Heart right ventricle (tissue), 16 donors: Measurements from ENCODE around the gene ADAM10. TPM values are rescaled to one million over a fixed set of nuclear protein-coding genes. Genes with fewer than 3 reads are reported as not detected.
A peak's percentile ranks its signal among the peaks of the same experiment; 100 is the strongest.

Experiments used
- ATAC-seq, 8 donors: fragments of 200-7000 bp; cut with Tn5 transposase; one replicate each; pipeline ENCODE4 v1.9.1; 2020; ENCODE audit warnings: mild to moderate bottlenecking in 8 of 8, moderate library complexity in 8 of 8, moderate number of reproducible peaks in 1 of 8
- DNase-seq, 2 donors: peaks; one replicate each; pipeline ENCODE4 v3.0.0-alpha.2; 2020
- H3K27ac ChIP-seq, 10 donors: fragments of 200-600 bp; sonication (generic) in 2 of 10; one replicate each; pipeline versions ENCODE4 v1.5.0 to v1.8.0; 2020 to 2022; ENCODE audit warnings: mild to moderate bottlenecking in 3 of 10
- H3K27me3 ChIP-seq, 7 donors: fragments of 200-600 bp; one replicate each; pipeline ENCODE4 v1.8.0; 2021 to 2022; ENCODE audit warnings: mild to moderate bottlenecking in 2 of 7
- H3K36me3 ChIP-seq, 9 donors: fragments of 200-600 bp; sonication (generic) in 1 of 9; one replicate each; pipeline versions ENCODE4 v1.5.0 to v1.8.0; 2020 to 2022; ENCODE audit warnings: mild to moderate bottlenecking in 2 of 9
- H3K4me1 ChIP-seq, 9 donors: fragments of 200-600 bp; sonication (generic) in 1 of 9; one replicate each; pipeline versions ENCODE4 v1.5.0 to v1.8.0; 2020 to 2022; ENCODE audit warnings: mild to moderate bottlenecking in 4 of 9
- H3K4me3 ChIP-seq, 10 donors: fragments of 200-600 bp; sonication (generic) in 2 of 10; one replicate each; pipeline versions ENCODE4 v1.5.0 to v1.8.0; 2020 to 2022; ENCODE audit warnings: mild to moderate bottlenecking in 7 of 10, moderate library complexity in 2 of 10
- H3K9me3 ChIP-seq, 11 donors: fragments of 200-600 bp in 10 of 11; sonication (generic) in 2 of 11; one replicate each; pipeline versions ENCODE4 v1.5.0 to v1.8.0; 2013 to 2022; ENCODE audit warnings: mild to moderate bottlenecking in 2 of 11, control low read depth in 1 of 11, moderate library complexity in 1 of 11
- CTCF ChIP-seq, 9 donors: fragments of 200-600 bp; sonication (generic) in 2 of 9; IDR thresholded peaks; one replicate each; pipeline versions ENCODE4 v1.5.0 to v1.8.0; 2021 to 2022; ENCODE audit warnings: antibody characterized with exemption in 9 of 9, mild to moderate bottlenecking in 5 of 9, moderate library complexity in 1 of 9
- WGBS, 2 donors: extraction: QIAGEN DNeasy Blood & Tissue Kit; methylation state at CpG; one replicate each; pipeline ENCODE4 v1.1.7; 2013; ENCODE audit warnings: inconsistent platforms in 1 of 2; 5-methylcytosine and 5-hydroxymethylcytosine counted together
- intact Hi-C, 10 donors: fragments of 100-400 bp; cut with DNase I; formaldehyde crosslinking; loops; one replicate each; pipeline versions ENCODE4 v1.11.1 to v1.14.2; 2022
- polyA plus RNA-seq, 2 donors: library from polyadenylated mRNA; stranded (reverse); fragments of 200-250 nt; gene quantifications; one replicate each; pipeline ENCODE4 v1.2.3, GENCODE V29; 2013
- total RNA-seq, 10 donors: library from RNA; stranded (reverse); fragmentation: NEBNext Ultra II Directional in 3 of 10; extraction: Animal tissue kit (Norgen Biotek cat#: 25700) in 3 of 10; gene quantifications; one replicate each; pipeline versions ENCODE4 v1.2.1 to v1.2.4, GENCODE V29; 2021 to 2023
- donor health status: Arrhythmogenic right ventricular cardiomyopathy.
- donor health status: ischemic (EF 13 %, LVEDD 7.1; RV severe dilation, severe dysfunction).
- donor health status: healthy with polysubstance abuse.
- donor health status: DM: no; HTN: yes; CAD: no.
- donor health status: DM: no; HTN: no; CAD: no.
- donor health status: ischemic (EF 25% LVEDD 6.9; RV normal size, moderate dysfunction).
- donor health status: ischemic (EF 25% LVEDD 5.7; RV mildly dilated, moderate dysfunction).
- donor health status: healthy.
- donor health status: DM: yes; HTN: yes; CAD: no.
- donor health status: Ischemic cardiomyopathy.
- donor health status: ischemic (EF 35%, LVEDD 5.7; RV mildly dilated, moderate dysfunction).
- donor health status: nonischemic (EF 11% LVEDD 7.7; RV severe dilation, severe dysfunction).
- donor health status: DM: yes; HTN: yes; CAD: no.
- donor health status: PGD.
- donor health status: ischemic (EF 29% LVEDD 5.4; RV normal size, mild dysfunction).
- donor health status: nonischemic (EF 23%, LVEDD 6.1; RV moderate dilation, normal function).

Gene ADAM10
- total and polyA plus RNA-seq, 12 donors: 10.2 to 110 (median 80.1) TPM

DNA sequence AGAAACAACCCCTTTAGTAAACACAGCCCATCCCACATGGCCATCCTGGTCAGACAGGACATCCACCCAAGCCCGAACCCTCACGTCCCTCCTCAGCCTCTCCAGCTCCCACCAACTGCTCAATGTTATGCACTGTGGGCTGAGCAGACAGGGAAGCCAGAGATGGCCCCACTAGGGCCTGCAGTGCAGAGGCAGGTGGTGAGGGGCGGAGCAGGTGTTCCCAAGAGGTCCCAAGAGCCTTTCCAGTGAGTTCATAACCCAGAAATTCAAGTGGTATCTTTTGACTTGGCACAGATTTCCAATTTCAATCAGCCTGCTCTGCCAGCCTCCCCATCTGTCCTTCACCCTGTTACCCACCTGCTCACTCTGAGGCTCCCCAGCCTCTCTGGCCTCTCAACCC, 187.4 kb downstream of the ADAM10 start:
- 47 to 86% methylated on average over 3 of the region's 3 CpGs for WGBS, 2 donors
- DNase-seq: no peak
- no peak overlapping the region for H3K4me3 ChIP-seq
- no peaks in the 10 kb centered on the region for H3K9me3 ChIP-seq
- no peak for ATAC-seq
- no peaks in the 10 kb centered on the region for H3K27me3 ChIP-seq
- TF ChIP-seq CTCF (IDR thresholded peaks at IDR 0.05): no peak
- no peaks in the 10 kb centered on the region for H3K36me3 ChIP-seq
- intact Hi-C loops: no loop called here
- no peak overlapping the region for H3K27ac ChIP-seq
- H3K4me1 ChIP-seq: no peaks in the 10 kb centered on the region

GRCh38 chr15:58561321-58561720, 188.2 kb downstream of the ADAM10 start:
- Histone ChIP-seq H3K4me1 (peaks cover 0 to 7% (median 0%) of the 10 kb centered on the region in 9 donors), H3K9me3 (no peaks in the 10 kb centered on the region), H3K27ac (no peak overlapping the region), H3K27me3 (no peaks in the 10 kb centered on the region), H3K4me3 (no peak overlapping the region), H3K36me3 (no peaks in the 10 kb centered on the region)
- no peak for DNase-seq
- WGBS, 2 donors: 0 to 57% methylated on average over 1 of the region's 1 CpG
- intact Hi-C loops: no loop called here
- ATAC-seq: no peak
- no peak for TF ChIP-seq CTCF (IDR thresholded peaks at IDR 0.05)

GRCh38 chr15:58559904-58560588, 189.5 kb downstream of the ADAM10 start:
- Histone ChIP-seq H3K27me3 (no peaks in the 10 kb centered on the region), H3K36me3 (no peaks in the 10 kb centered on the region), H3K27ac (no peak overlapping the region), H3K4me1 (peaks cover 0 to 7% (median 0%) of the 10 kb centered on the region in 9 donors), H3K4me3 (no peak overlapping the region), H3K9me3 (no peaks in the 10 kb centered on the region)
- no peak for ATAC-seq
- intact Hi-C loops: loop anchor here in 1 of 10 donors (10.0 kb wide), 1 partner anchor 185 kb away; no protein-coding TSS in a partner anchor
- TF ChIP-seq CTCF (IDR thresholded peaks at IDR 0.05): no peak
- DNase-seq: no peak
- WGBS, 2 donors: 76 to 82% methylated on average over 6 of the region's 6 CpGs

DNA sequence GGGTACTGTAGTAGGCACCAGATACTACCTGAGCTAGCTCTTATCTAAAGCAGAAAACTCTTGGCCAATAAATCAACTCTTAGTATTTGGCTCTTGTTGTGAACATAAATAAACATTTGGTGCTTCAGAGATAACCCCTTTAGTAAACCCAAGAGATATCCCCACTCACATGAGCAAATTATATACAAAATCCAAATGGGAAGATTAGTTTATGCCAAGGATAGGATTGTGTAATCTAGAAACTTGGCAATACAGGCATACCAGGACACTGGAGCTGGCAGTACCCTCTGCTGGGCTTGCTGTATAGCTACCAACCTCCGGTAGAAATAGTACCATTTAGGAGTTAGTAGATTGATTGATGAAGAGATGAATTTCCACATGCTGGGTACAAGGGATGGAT, 190.7 kb downstream of the ADAM10 start:
- H3K9me3 ChIP-seq: no peaks in the 10 kb centered on the region
- no peaks in the 10 kb centered on the region for H3K27me3 ChIP-seq
- no peak for TF ChIP-seq CTCF (IDR thresholded peaks at IDR 0.05)
- WGBS, 2 donors: 77 to 91% methylated on average over 1 of the region's 1 CpG
- H3K27ac ChIP-seq: no peak overlapping the region
- no peak overlapping the region for H3K4me3 ChIP-seq
- DNase-seq (no peak), ATAC-seq (peak in 1 of 8 donors; percentile 42)
- H3K36me3 ChIP-seq: no peaks in the 10 kb centered on the region
- intact Hi-C loops: loop anchor here in 1 of 10 donors (10.0 kb wide), 1 partner anchor 184 kb away; no protein-coding TSS in a partner anchor
- peaks cover 0 to 10% (median 0%) of the 10 kb centered on the region in 9 donors for H3K4me1 ChIP-seq
